ENCODE measurements around the gene CDRT15.

DNA sequence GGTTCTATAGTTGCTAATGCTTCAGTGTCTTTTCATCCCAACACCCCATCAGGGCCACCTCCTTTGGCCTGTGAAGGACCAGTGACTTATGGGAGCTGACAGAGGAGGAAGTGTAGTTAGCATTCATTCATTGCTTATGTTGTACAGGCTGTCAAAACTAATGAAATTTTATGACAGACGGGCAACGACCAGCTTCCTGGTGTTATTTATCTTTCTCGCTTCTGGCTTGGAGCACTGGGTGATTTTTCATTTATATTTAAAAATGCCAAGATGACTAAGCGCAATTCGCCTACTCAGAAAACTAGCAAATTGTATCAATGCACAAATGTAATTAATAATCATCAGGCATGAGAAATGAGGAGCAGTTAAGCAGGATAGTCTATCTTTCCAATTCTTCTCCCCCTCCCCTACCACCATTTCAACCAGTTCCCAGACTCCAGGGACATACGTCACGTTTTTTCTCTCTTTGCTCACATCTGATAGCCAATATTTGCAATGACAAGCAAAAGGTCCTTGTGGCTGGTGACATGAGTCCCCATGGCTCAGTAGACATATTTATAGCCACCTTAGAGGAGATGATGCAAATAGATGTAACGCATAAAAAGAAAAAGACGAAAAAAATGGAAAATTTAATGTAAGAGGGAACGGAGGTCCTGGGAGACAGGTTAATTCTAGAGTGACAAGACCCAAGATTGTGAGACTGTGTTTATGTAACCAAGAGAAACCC is 11.2 kb downstream of the CDRT15 start:
- TF ChIP-seq, protein P1, sequence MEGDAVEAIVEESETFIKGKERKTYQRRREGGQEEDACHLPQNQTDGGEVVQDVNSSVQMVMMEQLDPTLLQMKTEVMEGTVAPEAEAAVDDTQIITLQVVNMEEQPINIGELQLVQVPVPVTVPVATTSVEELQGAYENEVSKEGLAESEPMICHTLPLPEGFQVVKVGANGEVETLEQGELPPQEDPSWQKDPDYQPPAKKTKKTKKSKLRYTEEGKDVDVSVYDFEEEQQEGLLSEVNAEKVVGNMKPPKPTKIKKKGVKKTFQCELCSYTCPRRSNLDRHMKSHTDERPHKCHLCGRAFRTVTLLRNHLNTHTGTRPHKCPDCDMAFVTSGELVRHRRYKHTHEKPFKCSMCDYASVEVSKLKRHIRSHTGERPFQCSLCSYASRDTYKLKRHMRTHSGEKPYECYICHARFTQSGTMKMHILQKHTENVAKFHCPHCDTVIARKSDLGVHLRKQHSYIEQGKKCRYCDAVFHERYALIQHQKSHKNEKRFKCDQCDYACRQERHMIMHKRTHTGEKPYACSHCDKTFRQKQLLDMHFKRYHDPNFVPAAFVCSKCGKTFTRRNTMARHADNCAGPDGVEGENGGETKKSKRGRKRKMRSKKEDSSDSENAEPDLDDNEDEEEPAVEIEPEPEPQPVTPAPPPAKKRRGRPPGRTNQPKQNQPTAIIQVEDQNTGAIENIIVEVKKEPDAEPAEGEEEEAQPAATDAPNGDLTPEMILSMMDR (conservative IDR thresholded peaks at IDR 0.05; ENCODE audit: low read depth, low read length) = no peak
- TF ChIP-seq EZH2phosphoT487 (IDR thresholded peaks at IDR 0.05; ENCODE audit: borderline replicate concordance, low read length) = no peak
